Measurements from ENCODE around the gene ALPG. TPM values are rescaled to one million over a fixed set of nuclear protein-coding genes. Genes with fewer than 3 reads are reported as not detected.
"Not testable (repeated sequence)": the region's sequence is repeated elsewhere in the genome, so short reads cannot be mapped to it uniquely, and the experiment has no call there.

Gene ALPG
- total and polyA plus RNA-seq, 2 experiments from 2014 or later: not detected

GRCh38 chr2:232363784-232364615 lies 42.6 kb upstream of the ALPG start:
- 70 to 74% methylated on average over 14 of the region's 14 CpGs for WGBS, 2 experiments (ENCODE audit: low coverage in 1 of 2, low lambda C conversion rate in 2 of 2, missing lambda C conversion rate in 2 of 2)
- TF ChIP-seq EZH2phosphoT487 (IDR thresholded peaks at IDR 0.05; ENCODE audit: insufficient read depth, low read depth) (no peak), EZH2 (IDR thresholded peaks at IDR 0.05; ENCODE audit: insufficient read depth, poor library complexity, severe bottlenecking) (no peak)
- Histone ChIP-seq H2AFZ (no peak overlapping the region), H3K4me2 (ENCODE audit: unreplicated experiment) (no peak overlapping the region), H3K9me3 (ENCODE audit: low read depth) (no peaks in the 10 kb centered on the region), H4K20me1 (ENCODE audit: insufficient read depth) (no peaks in the 10 kb centered on the region), H3K27me3 (replicated peaks; ENCODE audit: insufficient read depth) (no peaks in the 10 kb centered on the region), H3F3A (ENCODE audit: insufficient read depth) (no peaks in the 10 kb centered on the region), H3K9me2 (ENCODE audit: insufficient read depth) (no peaks in the 10 kb centered on the region), H3K27ac (no peak overlapping the region), H3K4me1 (ENCODE audit: insufficient read depth) (no peaks in the 10 kb centered on the region), H3K4me3 (no peak overlapping the region), H3K9ac (no peak overlapping the region), H3K36me3 (ENCODE audit: low read depth) (no peaks in the 10 kb centered on the region), H3K79me2 (ENCODE audit: insufficient read depth) (no peaks in the 10 kb centered on the region)
- in situ Hi-C loops (cut with MboI): no loop called here
- DNase-seq: no peak

- H3K4me3 ChIP-seq; H3K9ac ChIP-seq; H4K20me1 ChIP-seq (ENCODE audit: insufficient read depth); H3K9me2 ChIP-seq (ENCODE audit: insufficient read depth); H3K79me2 ChIP-seq (ENCODE audit: insufficient read depth); H3K27ac ChIP-seq; H2AFZ ChIP-seq; H3K4me2 ChIP-seq (ENCODE audit: unreplicated experiment); H3K4me1 ChIP-seq (ENCODE audit: insufficient read depth); DNase-seq; in situ Hi-C loops (cut with MboI); H3K27me3 ChIP-seq (replicated peaks; ENCODE audit: insufficient read depth); H3K36me3 ChIP-seq (ENCODE audit: low read depth); H3K9me3 ChIP-seq (ENCODE audit: low read depth); H3F3A ChIP-seq (ENCODE audit: insufficient read depth): not testable (repeated sequence)
- WGBS, 2 experiments (ENCODE audit: low coverage in 1 of 2, low lambda C conversion rate in 2 of 2, missing lambda C conversion rate in 2 of 2): 79 to 86% methylated on average over 11 to 17 of the region's 18 CpGs
These were observed 41.6 kb upstream of the ALPG start for GRCh38 chr2:232364806-232365594.

- no peak overlapping the region for H3K4me2 ChIP-seq (ENCODE audit: unreplicated experiment)
- WGBS, 2 experiments (ENCODE audit: low coverage in 1 of 2, low lambda C conversion rate in 2 of 2, missing lambda C conversion rate in 2 of 2): 53 to 58% methylated on average over 16 to 19 of the region's 20 CpGs
- H3K4me1 ChIP-seq (ENCODE audit: insufficient read depth): no peaks in the 10 kb centered on the region
- H2AFZ ChIP-seq: no peak overlapping the region
- TF ChIP-seq EZH2phosphoT487 (IDR thresholded peaks at IDR 0.05; ENCODE audit: insufficient read depth, low read depth) (no peak), EZH2 (IDR thresholded peaks at IDR 0.05; ENCODE audit: insufficient read depth, poor library complexity, severe bottlenecking) (no peak)
- no peaks in the 10 kb centered on the region for H3K36me3 ChIP-seq (ENCODE audit: low read depth)
- H3F3A ChIP-seq (ENCODE audit: insufficient read depth): no peaks in the 10 kb centered on the region
- in situ Hi-C loops (cut with MboI): no loop called here
- no peaks in the 10 kb centered on the region for H3K79me2 ChIP-seq (ENCODE audit: insufficient read depth)
- no peak overlapping the region for H3K9ac ChIP-seq
- no peaks in the 10 kb centered on the region for H3K9me3 ChIP-seq (ENCODE audit: low read depth)
- no peak overlapping the region for H3K4me3 ChIP-seq
- peak; percentile 60 for DNase-seq
- H4K20me1 ChIP-seq (ENCODE audit: insufficient read depth): no peaks in the 10 kb centered on the region
- no peaks in the 10 kb centered on the region for H3K9me2 ChIP-seq (ENCODE audit: insufficient read depth)
- H3K27me3 ChIP-seq (replicated peaks; ENCODE audit: insufficient read depth): no peaks in the 10 kb centered on the region
- H3K27ac ChIP-seq: no peak overlapping the region
These were observed 40.9 kb upstream of the ALPG start for GRCh38 chr2:232365621-232366321.

GRCh38 chr2:232366461-232366860 lies 40.2 kb upstream of the ALPG start:
- not testable (repeated sequence) for H3K27me3 ChIP-seq (replicated peaks; ENCODE audit: insufficient read depth)
- 55 to 83% methylated on average over 3 to 23 of the region's 23 CpGs for WGBS, 2 experiments (ENCODE audit: low coverage in 1 of 2, low lambda C conversion rate in 2 of 2, missing lambda C conversion rate in 2 of 2)

More at GRCh38 chr2:232366461-232366860, 40.2 kb upstream of the ALPG start:
- H3K9ac ChIP-seq; H2AFZ ChIP-seq; H3K36me3 ChIP-seq (ENCODE audit: low read depth); H3F3A ChIP-seq (ENCODE audit: insufficient read depth); DNase-seq; H3K4me2 ChIP-seq (ENCODE audit: unreplicated experiment); H3K9me2 ChIP-seq (ENCODE audit: insufficient read depth); H3K27ac ChIP-seq; H4K20me1 ChIP-seq (ENCODE audit: insufficient read depth); H3K79me2 ChIP-seq (ENCODE audit: insufficient read depth); H3K9me3 ChIP-seq (ENCODE audit: low read depth); H3K4me3 ChIP-seq; H3K4me1 ChIP-seq (ENCODE audit: insufficient read depth); in situ Hi-C loops (cut with MboI): not testable (repeated sequence)

Measured in GM23248 (cell line).